GM19467 (cell line): Measurements from ENCODE around the gene SLIT3.

Experiments used
- ATAC-seq: cut with Tn5 transposase; IDR thresholded peaks from one replicate; pipeline ENCODE4 v1.9.1; 2021; ENCODE audit warnings: mild to moderate bottlenecking, moderate library complexity; ENCODE audit not compliant: unreplicated experiment

Gene SLIT3

GRCh38 chr5:168790002-168790635 lies 510.8 kb downstream of the SLIT3 start:
- no peak for ATAC-seq

- ATAC-seq: no peak
These were observed 512.2 kb downstream of the SLIT3 start for GRCh38 chr5:168788786-168789185.

GRCh38 chr5:168788107-168788506 lies 512.8 kb downstream of the SLIT3 start:
- no peak for ATAC-seq

- no peak for ATAC-seq
These were observed 514.8 kb downstream of the SLIT3 start for GRCh38 chr5:168786147-168786546.

- no peak for ATAC-seq
These were observed 516.5 kb downstream of the SLIT3 start for GRCh38 chr5:168784454-168784853.

- no peak for ATAC-seq
These were observed 518.9 kb downstream of the SLIT3 start for GRCh38 chr5:168781941-168782571.

- ATAC-seq: no peak
These were observed 520.1 kb downstream of the SLIT3 start for GRCh38 chr5:168780888-168781287.

GRCh38 chr5:168779333-168779732 lies 521.6 kb downstream of the SLIT3 start:
- no peak for ATAC-seq

- no peak for ATAC-seq
These were observed 522.4 kb downstream of the SLIT3 start for GRCh38 chr5:168778536-168778935.

GRCh38 chr5:168777651-168778050 lies 523.3 kb downstream of the SLIT3 start:
- ATAC-seq: no peak

- no peak for ATAC-seq
These were observed 524.9 kb downstream of the SLIT3 start for GRCh38 chr5:168776070-168776469.

- ATAC-seq: no peak
These were observed 527.7 kb downstream of the SLIT3 start for GRCh38 chr5:168773226-168773625.

GRCh38 chr5:168772316-168772961 lies 528.5 kb downstream of the SLIT3 start:
- no peak for ATAC-seq

GRCh38 chr5:168771678-168772077 lies 529.3 kb downstream of the SLIT3 start:
- no peak for ATAC-seq

GRCh38 chr5:168770996-168771395 lies 529.9 kb downstream of the SLIT3 start:
- ATAC-seq: no peak

- ATAC-seq: no peak
These were observed 530.9 kb downstream of the SLIT3 start for GRCh38 chr5:168770036-168770498.

- ATAC-seq: no peak
These were observed 532.8 kb downstream of the SLIT3 start for GRCh38 chr5:168768172-168768571.

GRCh38 chr5:168766426-168766700 lies 534.6 kb downstream of the SLIT3 start:
- ATAC-seq: no peak

GRCh38 chr5:168765551-168766425 lies 535.2 kb downstream of the SLIT3 start:
- no peak for ATAC-seq

- no peak for ATAC-seq
These were observed 535.8 kb downstream of the SLIT3 start for GRCh38 chr5:168765086-168765550.
